ENCODE data around the gene ING5.
"Not testable (repeated sequence)": the region's sequence is repeated elsewhere in the genome, so short reads cannot be mapped to it uniquely, and the experiment has no call there.

ING5 gene

GRCh38 chr2:241739651-241740050, 37.8 kb downstream of the ING5 start:
- DNase-seq, result peak; percentile 40

DNA sequence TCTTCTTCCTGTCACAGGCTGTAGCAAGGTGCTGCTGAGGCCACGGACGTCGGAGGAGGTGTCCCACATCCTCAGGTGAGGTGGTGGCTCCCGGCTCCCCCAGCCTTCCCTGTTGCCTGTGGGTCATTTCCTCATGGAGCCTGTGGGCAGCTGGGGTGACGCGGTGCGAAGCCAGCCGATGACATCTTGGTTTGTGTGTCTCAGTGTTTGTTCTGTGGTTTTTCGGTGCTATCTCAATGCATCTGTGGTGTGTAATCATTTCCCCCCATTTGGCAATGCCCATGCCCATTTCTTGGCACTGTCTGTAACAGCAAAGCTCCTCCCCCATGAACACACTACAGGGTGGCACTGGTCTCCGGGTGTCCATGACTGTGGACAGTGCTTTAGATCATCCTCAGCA, 39.2 kb downstream of the ING5 start:
- DNase-seq, result no peak

DNA sequence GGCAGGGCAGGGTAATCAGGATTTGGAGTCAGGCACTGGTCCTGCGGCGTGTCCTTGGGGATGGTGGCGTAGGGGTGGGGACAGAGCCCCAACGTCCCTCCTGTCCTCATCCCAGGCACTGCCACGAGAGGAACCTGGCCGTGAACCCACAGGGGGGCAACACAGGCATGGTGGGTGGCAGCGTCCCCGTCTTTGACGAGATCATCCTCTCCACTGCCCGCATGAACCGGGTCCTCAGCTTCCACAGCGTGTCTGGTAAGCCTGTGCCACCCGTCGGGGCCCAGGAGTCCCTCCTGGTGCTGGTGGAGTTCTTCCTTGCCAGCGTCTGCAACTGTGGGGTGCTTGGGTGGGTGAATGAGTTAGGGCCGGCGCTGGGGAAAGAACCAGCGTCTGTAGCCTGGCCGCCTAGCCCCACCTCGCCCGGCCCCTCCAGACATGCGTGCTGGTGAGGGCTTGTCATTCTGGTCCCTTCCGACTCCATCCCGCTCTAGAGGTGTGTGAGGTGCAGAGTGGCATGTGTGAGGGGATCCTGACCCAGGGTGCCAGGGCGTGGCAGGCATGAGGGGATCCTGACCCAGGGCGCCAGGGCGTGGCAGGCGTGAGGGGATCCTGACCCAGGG, 40.6 kb downstream of the ING5 start:
- DNase-seq, result no peak

- DNase-seq, result not testable (repeated sequence)
Observed at GRCh38 chr2:241743008-241743407, 41.2 kb downstream of the ING5 start.

DNA sequence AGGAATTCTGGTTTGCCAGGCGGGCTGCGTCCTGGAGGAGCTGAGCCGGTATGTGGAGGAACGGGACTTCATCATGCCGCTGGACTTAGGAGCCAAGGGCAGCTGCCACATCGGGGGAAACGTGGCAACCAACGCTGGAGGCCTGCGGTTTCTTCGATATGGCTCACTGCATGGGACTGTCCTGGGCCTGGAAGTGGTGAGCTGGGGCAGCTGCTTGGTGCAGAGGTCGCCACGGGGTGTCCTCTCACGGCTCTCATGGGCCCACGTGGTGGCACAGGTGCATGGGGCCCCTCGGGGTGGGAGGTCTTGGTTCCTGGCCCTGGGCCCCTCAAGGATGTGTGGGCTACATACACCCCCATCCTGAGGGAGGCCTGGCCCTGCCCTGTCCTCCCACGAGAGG, 41.8 kb downstream of the ING5 start:
- DNase-seq, result no peak

GRCh38 chr2:241744028-241744754, 42.4 kb downstream of the ING5 start:
- no peak for DNase-seq

DNA sequence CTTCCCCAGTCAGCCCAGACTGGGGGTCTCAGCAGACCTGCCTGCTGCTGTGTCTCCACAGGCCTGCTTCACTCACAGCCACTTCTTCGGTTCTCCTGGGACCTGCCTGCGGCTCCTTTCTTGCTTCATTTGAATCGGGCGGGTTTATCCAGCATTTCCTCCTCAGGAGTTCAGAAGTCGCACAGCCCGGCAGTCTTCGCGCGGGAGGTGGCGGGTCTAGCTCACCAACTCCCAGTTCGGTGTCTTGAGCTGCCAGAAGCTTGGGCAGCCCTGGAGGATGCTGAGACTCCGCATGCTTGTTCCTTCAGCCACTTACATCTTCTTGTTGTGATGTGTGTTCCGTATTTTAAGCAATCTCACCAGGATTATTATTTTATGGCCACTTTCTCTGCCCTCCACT, 43.4 kb downstream of the ING5 start:
- DNase-seq, result no peak

DNA sequence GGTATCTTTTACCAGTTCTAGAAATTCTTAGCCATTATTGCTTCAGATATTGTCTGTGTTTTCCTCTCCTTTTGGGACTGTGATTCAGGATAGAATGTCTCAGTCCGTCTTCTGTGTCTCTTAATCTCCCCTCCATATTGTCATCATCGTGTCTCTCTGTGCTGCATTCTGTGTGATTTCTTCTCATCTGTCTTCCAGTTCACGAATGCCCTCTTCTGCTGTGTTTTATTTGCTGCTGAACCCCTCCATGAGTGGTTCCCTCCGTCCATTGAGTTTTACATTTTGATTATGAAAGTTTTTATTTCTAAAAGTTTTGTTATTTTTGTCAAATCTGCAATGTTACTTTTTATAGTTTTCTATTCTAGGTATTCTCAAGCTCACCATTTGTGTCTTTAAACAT, 44.2 kb downstream of the ING5 start:
- DNase-seq, result no peak

- no peak for DNase-seq
Observed at GRCh38 chr2:241748468-241749256, 46.8 kb downstream of the ING5 start.

- no peak for DNase-seq
Observed at GRCh38 chr2:241750076-241750840, 48.4 kb downstream of the ING5 start.

DNA sequence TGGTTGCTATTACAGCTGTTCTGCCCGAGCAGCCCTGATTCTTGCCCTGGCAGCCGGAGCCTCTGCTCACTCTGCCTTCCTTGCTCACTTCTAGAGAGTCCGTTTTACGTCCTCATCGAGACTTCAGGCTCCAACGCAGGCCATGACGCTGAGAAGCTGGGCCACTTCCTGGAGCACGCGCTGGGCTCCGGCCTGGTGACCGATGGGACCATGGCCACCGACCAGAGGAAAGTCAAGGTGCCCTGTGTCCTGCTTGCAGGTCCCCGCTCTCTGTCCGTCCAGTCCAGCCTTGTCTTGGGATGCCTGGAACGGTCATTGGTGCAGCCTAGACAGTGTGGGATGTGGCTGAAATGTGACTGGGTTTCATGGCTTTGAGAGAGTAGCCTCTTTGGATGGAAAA, 49.3 kb downstream of the ING5 start:
- no peak for DNase-seq

- no peak for DNase-seq
Observed at GRCh38 chr2:241751776-241752175, 49.9 kb downstream of the ING5 start.

GRCh38 chr2:241752253-241752652, 50.4 kb downstream of the ING5 start:
- no peak for DNase-seq

GRCh38 chr2:241752689-241753276, 50.9 kb downstream of the ING5 start:
- DNase-seq, result no peak

- no peak for DNase-seq
Observed at GRCh38 chr2:241753493-241753892, 51.7 kb downstream of the ING5 start.

DNA sequence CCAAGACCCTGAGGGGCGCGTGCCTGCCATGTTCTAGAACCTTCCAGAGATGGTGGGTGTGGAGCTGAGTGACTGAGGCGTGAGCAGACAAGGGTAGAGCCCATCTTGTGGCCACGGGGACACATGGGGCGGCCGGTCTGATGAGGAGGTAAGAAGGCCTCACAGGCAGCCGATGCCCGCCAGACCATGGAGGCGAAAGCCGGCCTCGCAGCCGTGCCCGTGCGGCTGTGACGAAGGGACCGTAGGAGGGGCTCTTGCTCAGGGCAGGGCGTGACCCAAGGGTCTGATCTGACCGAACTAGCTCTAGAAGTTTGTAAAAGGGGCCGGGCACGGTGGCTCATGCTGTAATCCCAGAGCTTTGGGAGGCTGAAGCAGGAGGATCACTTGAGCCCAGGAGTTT, 52.2 kb downstream of the ING5 start:
- no peak for DNase-seq

- DNase-seq, result no peak
Observed at GRCh38 chr2:241755166-241755565, 53.3 kb downstream of the ING5 start.

DNA sequence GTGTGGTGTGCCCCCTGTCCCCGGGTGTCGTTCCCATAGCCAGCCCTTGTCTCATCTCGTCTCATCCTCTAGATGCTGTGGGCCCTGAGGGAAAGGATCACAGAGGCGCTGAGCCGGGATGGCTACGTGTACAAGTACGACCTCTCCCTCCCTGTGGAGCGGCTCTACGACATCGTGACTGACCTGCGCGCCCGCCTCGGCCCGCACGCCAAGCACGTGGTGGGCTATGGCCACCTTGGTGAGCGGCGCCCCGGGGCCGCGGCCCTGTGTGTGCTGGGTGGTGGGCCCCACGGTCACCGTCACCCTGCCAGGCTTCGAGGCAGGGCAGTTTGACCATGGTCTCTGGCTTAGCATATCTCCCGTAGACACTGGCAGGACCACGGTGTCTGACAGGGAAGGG, 53.9 kb downstream of the ING5 start:
- DNase-seq, result no peak

- no peak for DNase-seq
Observed at GRCh38 chr2:241759067-241759807, 57.4 kb downstream of the ING5 start.

GRCh38 chr2:241759893-241760292, 58.1 kb downstream of the ING5 start:
- DNase-seq, result not testable (repeated sequence)

DNA sequence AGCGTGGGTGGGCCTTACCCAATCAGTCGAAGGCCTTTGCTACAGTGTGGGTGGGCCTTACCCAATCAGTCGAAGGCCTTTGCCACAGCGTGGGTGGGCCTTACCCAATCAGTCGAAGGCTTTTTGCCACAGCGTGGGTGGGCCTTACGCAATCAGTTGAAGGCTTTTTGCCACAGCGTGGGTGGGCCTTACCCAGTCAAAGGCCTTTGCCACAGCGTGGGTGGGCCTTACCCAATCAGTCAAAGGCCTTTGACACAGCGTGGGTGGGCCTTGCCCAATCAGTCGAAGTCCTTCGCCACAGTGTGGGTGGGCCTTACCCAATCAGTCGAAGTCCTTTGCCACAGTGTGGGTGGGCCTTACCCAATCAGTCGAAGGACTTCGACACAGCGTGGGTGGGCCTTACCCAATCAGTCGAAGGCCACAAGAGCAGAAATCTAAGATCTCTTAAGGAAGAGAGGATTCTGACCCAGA, 58.5 kb downstream of the ING5 start:
- DNase-seq, result no peak
